GM12892 (cell line): Measurements from ENCODE around the gene CWC22.

Experiments
- POLR2A ChIP-seq: IDR thresholded peaks from 2 replicates; pipeline ENCODE4 v1.6.1; 2011; ENCODE audit warnings: low read depth, low read length, control low read depth
- TAF1 ChIP-seq: IDR thresholded peaks from 2 replicates; pipeline ENCODE4 v1.6.1; 2011; ENCODE audit warnings: low read depth, mild to moderate bottlenecking, control low read depth, low read length, borderline replicate concordance

- TF ChIP-seq POLR2A (no peak), TAF1 (no peak)
Measured at GRCh38 chr2:180012523-180012922, 5.4 kb upstream of the CWC22 start.
